Neural progenitor cell (in vitro differentiated cells): ENCODE measurements around the gene PIGQ.

ENCODE experiments used
- EZH2phosphoT487 ChIP-seq: fragments of 200-600 bp; sonication (generic); IDR thresholded peaks from 2 replicates; pipeline ENCODE4 v1.6.1; 2017; ENCODE audit warnings: antibody characterized with exemption
- TF ChIP-seq, protein P1 (sequence below): fragments of 200-600 bp; sonication (generic); IDR thresholded peaks from 2 replicates; pipeline ENCODE4 v1.5.1; 2017; ENCODE audit warnings: antibody characterized with exemption, mild to moderate bottlenecking

DNA sequence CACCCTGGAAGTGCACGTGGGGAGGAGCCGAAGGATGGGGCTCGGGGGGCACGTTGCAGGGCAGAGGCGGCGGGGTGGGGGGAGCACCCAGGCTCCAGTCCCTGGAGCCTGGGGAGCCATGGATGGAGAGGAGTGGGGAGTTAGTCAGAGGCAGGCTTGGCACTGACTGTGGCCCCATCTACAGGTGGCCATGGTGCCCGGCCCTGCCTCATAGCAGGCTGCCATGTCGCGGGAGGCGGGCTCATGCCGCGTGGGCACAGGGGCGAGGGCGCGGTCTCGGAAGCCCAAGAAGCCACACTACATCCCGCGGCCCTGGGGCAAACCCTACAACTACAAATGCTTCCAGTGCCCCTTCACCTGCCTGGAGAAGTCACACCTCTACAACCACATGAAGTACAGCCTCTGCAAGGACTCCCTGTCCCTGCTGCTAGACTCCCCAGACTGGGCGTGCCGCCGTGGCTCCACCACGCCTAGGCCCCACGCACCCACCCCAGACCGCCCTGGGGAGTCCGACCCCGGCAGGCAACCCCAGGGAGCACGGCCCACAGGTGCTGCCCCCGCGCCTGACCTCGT lies 6.6 kb upstream of the PIGQ start:
- TF ChIP-seq, protein P1, sequence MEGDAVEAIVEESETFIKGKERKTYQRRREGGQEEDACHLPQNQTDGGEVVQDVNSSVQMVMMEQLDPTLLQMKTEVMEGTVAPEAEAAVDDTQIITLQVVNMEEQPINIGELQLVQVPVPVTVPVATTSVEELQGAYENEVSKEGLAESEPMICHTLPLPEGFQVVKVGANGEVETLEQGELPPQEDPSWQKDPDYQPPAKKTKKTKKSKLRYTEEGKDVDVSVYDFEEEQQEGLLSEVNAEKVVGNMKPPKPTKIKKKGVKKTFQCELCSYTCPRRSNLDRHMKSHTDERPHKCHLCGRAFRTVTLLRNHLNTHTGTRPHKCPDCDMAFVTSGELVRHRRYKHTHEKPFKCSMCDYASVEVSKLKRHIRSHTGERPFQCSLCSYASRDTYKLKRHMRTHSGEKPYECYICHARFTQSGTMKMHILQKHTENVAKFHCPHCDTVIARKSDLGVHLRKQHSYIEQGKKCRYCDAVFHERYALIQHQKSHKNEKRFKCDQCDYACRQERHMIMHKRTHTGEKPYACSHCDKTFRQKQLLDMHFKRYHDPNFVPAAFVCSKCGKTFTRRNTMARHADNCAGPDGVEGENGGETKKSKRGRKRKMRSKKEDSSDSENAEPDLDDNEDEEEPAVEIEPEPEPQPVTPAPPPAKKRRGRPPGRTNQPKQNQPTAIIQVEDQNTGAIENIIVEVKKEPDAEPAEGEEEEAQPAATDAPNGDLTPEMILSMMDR, result no peak
- TF ChIP-seq EZH2phosphoT487, result no peak
